Measurements from ENCODE around the gene WDPCP.
"Not testable (repeated sequence)": the region's sequence is repeated elsewhere in the genome, so short reads cannot be mapped to it uniquely, and the experiment has no call there.

Gene WDPCP

GRCh38 chr2:63096491-63096890 lies 491.8 kb downstream of the WDPCP start:
- DNase-seq, result no peak

- DNase-seq, result no peak
Measured at GRCh38 chr2:63093502-63093901, 494.8 kb downstream of the WDPCP start.

GRCh38 chr2:63092857-63093256 lies 495.4 kb downstream of the WDPCP start:
- no peak for DNase-seq

GRCh38 chr2:63092401-63092800 lies 495.9 kb downstream of the WDPCP start:
- DNase-seq, result no peak

GRCh38 chr2:63086687-63087086 lies 501.6 kb downstream of the WDPCP start:
- no peak for DNase-seq

- DNase-seq, result no peak
Measured at GRCh38 chr2:63081404-63081803, 506.9 kb downstream of the WDPCP start.

- no peak for DNase-seq
Measured at GRCh38 chr2:63078852-63079606, 509.2 kb downstream of the WDPCP start.

- DNase-seq, result not testable (repeated sequence)
Measured at GRCh38 chr2:63074399-63074798, 513.9 kb downstream of the WDPCP start.

- no peak for DNase-seq
Measured at GRCh38 chr2:63073994-63074393, 514.3 kb downstream of the WDPCP start.

GRCh38 chr2:63071664-63072063 lies 516.6 kb downstream of the WDPCP start:
- DNase-seq, result no peak

All from CD4-positive, alpha-beta T cell treated with Interleukin-21 for 1 hour (primary cell).